Endothelial cell of umbilical vein (primary cell): ENCODE measurements around the gene PRKCB. TPM values are rescaled to one million over a fixed set of nuclear protein-coding genes. Genes with fewer than 3 reads are reported as not detected.

ENCODE experiments used
- BruUV-seq: library from RNA; stranded (reverse); fragments of 400-500 nt; replicated peaks from 2 replicates; lab custom pipeline; 2021; lab: Mats Ljungman, UMichigan
- CTCF ChIA-PET: fragments of 300-600, 350-600 bp; sonication (Branson Sonifier 250); formaldehyde crosslinking; loops from one replicate; lab custom pipeline; 2021; ENCODE audit warnings: antibody characterized with exemption, inconsistent platforms; lab: Charles Lee
- POLR2A ChIA-PET: fragments of 300-600, 350-600 bp; sonication (Branson Sonifier 250); formaldehyde crosslinking; loops from one replicate; lab custom pipeline; 2021; ENCODE audit warnings: antibody characterized with exemption, inconsistent platforms; lab: Charles Lee
- DNase-seq: peaks from one replicate; pipeline ENCODE4 v3.0.0-alpha.2; 2011; ENCODE audit warnings: low read depth, low spot score
- FAIRE-seq: peaks from 2 replicates; lab custom pipeline; 2011; peaks lifted over from hg19 to GRCh38; lab: Jason Lieb, UNC
- H2AFZ ChIP-seq: 2 replicates; pipeline ENCODE4 v1.6.0; 2012; ENCODE audit warnings: low read depth, low read length, control low read depth, inconsistent platforms
- H3K27ac ChIP-seq: 2 replicates; pipeline ENCODE4 v1.5.1; 2011; ENCODE audit warnings: low read depth, mild to moderate bottlenecking, control low read depth, low read length, moderate library complexity; ENCODE audit not compliant: insufficient read depth
- H3K27me3 ChIP-seq, 2 experiments: 2 replicates each; pipeline versions ENCODE4 v1.6.0 to v1.6.1; 2011; ENCODE audit warnings: low read length in 2 of 2, mixed read lengths in 1 of 2; ENCODE audit not compliant: control insufficient read depth in 2 of 2, insufficient read depth in 2 of 2
- H3K36me3 ChIP-seq, 2 experiments: 2 replicates in 1 of 2; 3 replicates in 1 of 2; pipeline ENCODE4 v1.5.1; 2011; ENCODE audit warnings: low read length in 2 of 2, mild to moderate bottlenecking in 1 of 2, moderate library complexity in 1 of 2; ENCODE audit not compliant: control insufficient read depth in 2 of 2, insufficient read depth in 2 of 2; ENCODE audit errors: extremely low read depth in 1 of 2
- H3K4me1 ChIP-seq: 3 replicates; pipeline ENCODE4 v1.5.1; 2011; ENCODE audit warnings: mild to moderate bottlenecking, low read length; ENCODE audit not compliant: control insufficient read depth, insufficient read depth; ENCODE audit errors: extremely low read depth
- H3K4me2 ChIP-seq: 2 replicates; pipeline ENCODE4 v1.6.1; 2011; ENCODE audit warnings: low read length, control low read depth, mixed read lengths; ENCODE audit not compliant: insufficient read depth
- H3K4me3 ChIP-seq, 3 experiments: fragments of 200-600 bp in 1 of 3; sonication (generic), shearing (Covaris generic) in 1 of 3; replicated peaks in 1 of 3; 2 replicates each; pipeline ENCODE4 v1.5.1; 2011 to 2016; ENCODE audit warnings: control low read depth in 3 of 3, low read length in 3 of 3, mild to moderate bottlenecking in 2 of 3, inconsistent platforms in 1 of 3, low read depth in 1 of 3, moderate library complexity in 1 of 3; ENCODE audit not compliant: insufficient read depth in 1 of 3
- H3K79me2 ChIP-seq: 2 replicates; pipeline ENCODE4 v1.6.0; 2012; ENCODE audit warnings: low read length, inconsistent platforms; ENCODE audit not compliant: control insufficient read depth, insufficient read depth
- H3K9ac ChIP-seq: replicated peaks from 2 replicates; pipeline ENCODE3; 2011; ENCODE audit warnings: low read length, control low read depth; ENCODE audit not compliant: insufficient read depth; ENCODE audit errors: extremely low read depth
- H3K9me1 ChIP-seq: replicated peaks from 3 replicates; pipeline ENCODE4 v1.6.0; 2011; ENCODE audit warnings: mild to moderate bottlenecking, low read length; ENCODE audit not compliant: control insufficient read depth, insufficient read depth; ENCODE audit errors: extremely low read depth
- H3K9me3 ChIP-seq: replicated peaks from 2 replicates; pipeline ENCODE4 v1.5.1; 2012; ENCODE audit warnings: low read length, inconsistent platforms; ENCODE audit not compliant: control insufficient read depth, insufficient read depth
- H4K20me1 ChIP-seq: replicated peaks from 2 replicates; pipeline ENCODE3; 2011; ENCODE audit warnings: mild to moderate bottlenecking, low read length; ENCODE audit not compliant: control insufficient read depth, insufficient read depth; ENCODE audit errors: extremely low read depth
- EZH2 ChIP-seq: IDR thresholded peaks from 2 replicates; pipeline ENCODE4 v1.6.1; 2012; ENCODE audit warnings: borderline replicate concordance, low read depth, mild to moderate bottlenecking, moderate library complexity, low read length, inconsistent platforms; ENCODE audit not compliant: severe bottlenecking
- FOS ChIP-seq: IDR thresholded peaks from 2 replicates; pipeline ENCODE4 v1.6.1; 2011; ENCODE audit warnings: mild to moderate bottlenecking, low read length, moderate library complexity, borderline replicate concordance; ENCODE audit not compliant: insufficient read depth
- GATA2 ChIP-seq: IDR thresholded peaks from 2 replicates; pipeline ENCODE4 v1.7.0; 2011; ENCODE audit warnings: low read depth, mild to moderate bottlenecking, moderate library complexity, mixed read lengths, low read length; ENCODE audit not compliant: insufficient read length, insufficient read depth
- JUN ChIP-seq: IDR thresholded peaks from 2 replicates; pipeline ENCODE4 v1.6.1; 2011; ENCODE audit warnings: borderline replicate concordance, low read depth; ENCODE audit not compliant: insufficient read length, insufficient read depth
- MYC ChIP-seq: IDR thresholded peaks from one replicate; pipeline ENCODE4 v1.6.1; 2011; ENCODE audit warnings: mild to moderate bottlenecking, low read depth, low read length
- POLR2AphosphoS5 ChIP-seq: IDR thresholded peaks from 2 replicates; pipeline ENCODE4 v1.6.1; 2012; ENCODE audit warnings: low read depth, mild to moderate bottlenecking, control low read depth, low read length, moderate library complexity; ENCODE audit not compliant: insufficient read depth
- dilution Hi-C: fragments of 300-500 bp; cut with MboI; formaldehyde crosslinking; loops from one replicate; pipeline ENCODE4 v1.15.0; 2019; ENCODE audit warnings: low sequenced_read_pairs; ENCODE audit not compliant: extremely low pct_ligation_motif_present
- intact Hi-C: fragments of 100-400 bp; cut with micrococcal nuclease; formaldehyde crosslinking; loops from one replicate; pipeline ENCODE4 v1.10.0; 2022
- polyA plus RNA-seq, 4 experiments: library from polyadenylated mRNA; depleted of rRNA in 3 of 4; stranded (reverse) in 3 of 4; unstranded in 1 of 4; fragments of >200 nt; gene quantifications; 2 replicates each; pipeline versions ENCODE4 v1.2.1 to v1.2.3, GENCODE V29; 2011 to 2012; ENCODE audit warnings: missing spikeins in 1 of 4
- total RNA-seq: library from RNA; stranded (reverse); gene quantifications from 2 replicates; pipeline ENCODE4 v1.2.3, GENCODE V29; 2021
- TF ChIP-seq, protein P1 (sequence below), 2 donors: IDR thresholded peaks; 1 replicate in 1 of 2; 2 replicates in 1 of 2; pipeline ENCODE4 v1.5.1; 2011; ENCODE audit warnings: low read length in 2 of 2, mild to moderate bottlenecking in 2 of 2, moderate library complexity in 2 of 2, control low read depth in 1 of 2, inconsistent platforms in 1 of 2, low read depth in 1 of 2; ENCODE audit not compliant: insufficient read depth in 1 of 2; ENCODE audit errors: extremely low read depth in 1 of 2

Gene PRKCB
- total and polyA plus RNA-seq, 2 donors (not counting 3 experiments of a cell fraction or from before 2014, with no cell fraction given), result 0.01 TPM; not detected in 1

- TF ChIP-seq FOS (no peak), EZH2 (no peak), POLR2AphosphoS5 (no peak), GATA2 (no peak), JUN (no peak), MYC (no peak)
- TF ChIP-seq, protein P1, sequence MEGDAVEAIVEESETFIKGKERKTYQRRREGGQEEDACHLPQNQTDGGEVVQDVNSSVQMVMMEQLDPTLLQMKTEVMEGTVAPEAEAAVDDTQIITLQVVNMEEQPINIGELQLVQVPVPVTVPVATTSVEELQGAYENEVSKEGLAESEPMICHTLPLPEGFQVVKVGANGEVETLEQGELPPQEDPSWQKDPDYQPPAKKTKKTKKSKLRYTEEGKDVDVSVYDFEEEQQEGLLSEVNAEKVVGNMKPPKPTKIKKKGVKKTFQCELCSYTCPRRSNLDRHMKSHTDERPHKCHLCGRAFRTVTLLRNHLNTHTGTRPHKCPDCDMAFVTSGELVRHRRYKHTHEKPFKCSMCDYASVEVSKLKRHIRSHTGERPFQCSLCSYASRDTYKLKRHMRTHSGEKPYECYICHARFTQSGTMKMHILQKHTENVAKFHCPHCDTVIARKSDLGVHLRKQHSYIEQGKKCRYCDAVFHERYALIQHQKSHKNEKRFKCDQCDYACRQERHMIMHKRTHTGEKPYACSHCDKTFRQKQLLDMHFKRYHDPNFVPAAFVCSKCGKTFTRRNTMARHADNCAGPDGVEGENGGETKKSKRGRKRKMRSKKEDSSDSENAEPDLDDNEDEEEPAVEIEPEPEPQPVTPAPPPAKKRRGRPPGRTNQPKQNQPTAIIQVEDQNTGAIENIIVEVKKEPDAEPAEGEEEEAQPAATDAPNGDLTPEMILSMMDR (IDR thresholded peaks at IDR 0.05; ENCODE audit: extremely low read depth in 1 of 2, insufficient read depth in 1 of 2, low read depth in 1 of 2, low read length in 2 of 2), result no peak
- BruUV-seq, result no TSS peak
- CTCF ChIA-PET, result interaction anchor here (0.5 to 1.4 kb wide), 2 partner anchors 16 to 120 kb away, joined by 3 to 5 read pairs; no protein-coding TSS in a partner anchor
- H3K4me3 ChIP-seq, result no peak overlapping the region
- no peaks in the 10 kb centered on the region for H3K27me3 ChIP-seq
- DNase-seq, result no peak
- no peak overlapping the region for H3K27ac ChIP-seq
- no peaks in the 10 kb centered on the region for H4K20me1 ChIP-seq
- POLR2A ChIA-PET, result no interaction called here
- intact Hi-C loops, result no loop called here
- H3K4me1 ChIP-seq, result no peaks in the 10 kb centered on the region
- H3K9me3 ChIP-seq, result no peaks in the 10 kb centered on the region
- no peak for FAIRE-seq
- H3K79me2 ChIP-seq, result no peaks in the 10 kb centered on the region
- no peak overlapping the region for H3K4me2 ChIP-seq
- H3K36me3 ChIP-seq, result no peaks in the 10 kb centered on the region
- no peak overlapping the region for H3K9ac ChIP-seq
- dilution Hi-C loops, result no loop called here
- no peak overlapping the region for H2AFZ ChIP-seq
- H3K9me1 ChIP-seq, result no peaks in the 10 kb centered on the region
Observed at GRCh38 chr16:24191876-24192402, 356.2 kb downstream of the PRKCB start.
